Osteoblast (primary cell): Measurements from ENCODE around the gene ZNF41. TPM values are rescaled to one million over a fixed set of nuclear protein-coding genes. Genes with fewer than 3 reads are reported as not detected.
A peak's percentile ranks its signal among the peaks of the same experiment; 100 is the strongest.
"Not testable (repeated sequence)": the region's sequence is repeated elsewhere in the genome, so short reads cannot be mapped to it uniquely, and the experiment has no call there.

Experiments used
- DNase-seq: peaks from one replicate; pipeline ENCODE4 v3.0.0; 2011; ENCODE audit warnings: low spot score, mixed read lengths; ENCODE audit not compliant: insufficient read length; ENCODE audit errors: missing footprints
- H2AFZ ChIP-seq: 2 replicates; pipeline ENCODE4 v1.6.0; 2011; ENCODE audit warnings: mild to moderate bottlenecking, low read length
- H3K27ac ChIP-seq: 2 replicates; pipeline ENCODE4 v1.5.1; 2011; ENCODE audit warnings: mild to moderate bottlenecking, low read depth, low read length, moderate library complexity
- H3K27me3 ChIP-seq: 2 replicates; pipeline ENCODE4 v1.6.0; 2012; ENCODE audit warnings: mild to moderate bottlenecking, control low read depth, inconsistent platforms, low read length, moderate library complexity; ENCODE audit not compliant: insufficient read depth
- H3K36me3 ChIP-seq: 2 replicates; pipeline ENCODE4 v1.5.1; 2011; ENCODE audit warnings: mild to moderate bottlenecking, low read length, control low read depth, moderate library complexity; ENCODE audit not compliant: insufficient read depth
- H3K4me1 ChIP-seq: 2 replicates; pipeline ENCODE4 v1.5.1; 2011; ENCODE audit warnings: mild to moderate bottlenecking, low read length, control low read depth, moderate library complexity; ENCODE audit not compliant: insufficient read depth
- H3K4me2 ChIP-seq: 2 replicates; pipeline ENCODE4 v1.6.0; 2011; ENCODE audit warnings: mild to moderate bottlenecking, low read length; ENCODE audit not compliant: insufficient read depth
- H3K4me3 ChIP-seq: fragments of 200-600 bp; sonication (generic); 3 replicates; pipeline ENCODE4 v1.5.1; 2012; ENCODE audit warnings: mild to moderate bottlenecking, low read length, inconsistent platforms; ENCODE audit not compliant: insufficient read depth
- H3K79me2 ChIP-seq: 2 replicates; pipeline ENCODE4 v1.6.0; 2012; ENCODE audit warnings: mild to moderate bottlenecking, low read length, control low read depth, inconsistent platforms; ENCODE audit not compliant: insufficient read depth
- H3K9me3 ChIP-seq: 2 replicates; pipeline ENCODE4 v1.5.1; 2011; ENCODE audit warnings: low read depth, low read length, control low read depth
- H4K20me1 ChIP-seq: 2 replicates; pipeline ENCODE4 v1.6.0; 2012; ENCODE audit warnings: mild to moderate bottlenecking, low read length, control low read depth; ENCODE audit not compliant: insufficient read depth
- total RNA-seq: library from RNA; depleted of rRNA; stranded (reverse); fragments of >200 nt; gene quantifications from 2 replicates; pipeline ENCODE4 v1.2.3, GENCODE V29; 2012
- TF ChIP-seq, protein P1 (sequence below): IDR thresholded peaks from 2 replicates; pipeline ENCODE4 v1.5.1; 2011; ENCODE audit warnings: mild to moderate bottlenecking, low read depth, low read length, moderate library complexity; ENCODE audit errors: extremely low read depth

Gene ZNF41
- total RNA-seq, 1 donor, result 9.0 TPM

DNA sequence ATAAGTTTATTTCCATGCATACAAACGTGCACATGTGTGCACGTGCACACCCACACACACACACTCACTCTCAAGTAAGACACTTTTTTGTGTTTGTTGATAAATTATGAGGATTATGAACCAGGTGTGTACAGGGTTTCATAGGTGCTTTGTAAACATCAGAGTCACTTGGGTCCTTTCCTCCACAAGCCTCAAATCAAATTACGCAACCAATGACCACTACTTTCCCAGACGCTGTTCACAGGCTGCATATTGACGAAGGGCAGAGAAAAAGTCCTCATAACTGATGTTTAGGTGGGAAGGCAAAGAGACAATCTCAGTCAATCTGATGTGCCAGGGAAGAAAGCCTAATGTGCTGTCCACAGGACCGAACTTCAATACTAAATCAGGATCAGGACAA lies 29.4 kb upstream of the ZNF41 start:
- not testable (repeated sequence) for H3K27me3 ChIP-seq, DNase-seq, H3K79me2 ChIP-seq, H3K9me3 ChIP-seq, H3K4me1 ChIP-seq, H2AFZ ChIP-seq, H4K20me1 ChIP-seq, H3K4me3 ChIP-seq, H3K36me3 ChIP-seq, H3K4me2 ChIP-seq, H3K27ac ChIP-seq

GRCh38 chrX:47507153-47507867 lies 24.3 kb upstream of the ZNF41 start:
- H3K4me3 ChIP-seq, result no peak overlapping the region
- H4K20me1 ChIP-seq, result no peaks in the 10 kb centered on the region
- H3K36me3 ChIP-seq, result no peaks in the 10 kb centered on the region
- peaks cover 4% of the 10 kb centered on the region for H3K27me3 ChIP-seq
- H3K79me2 ChIP-seq, result no peaks in the 10 kb centered on the region
- H3K4me1 ChIP-seq, result peaks cover 7% of the 10 kb centered on the region
- H3K27ac ChIP-seq, result no peak overlapping the region
- DNase-seq, result no peak
- TF ChIP-seq, protein P1, sequence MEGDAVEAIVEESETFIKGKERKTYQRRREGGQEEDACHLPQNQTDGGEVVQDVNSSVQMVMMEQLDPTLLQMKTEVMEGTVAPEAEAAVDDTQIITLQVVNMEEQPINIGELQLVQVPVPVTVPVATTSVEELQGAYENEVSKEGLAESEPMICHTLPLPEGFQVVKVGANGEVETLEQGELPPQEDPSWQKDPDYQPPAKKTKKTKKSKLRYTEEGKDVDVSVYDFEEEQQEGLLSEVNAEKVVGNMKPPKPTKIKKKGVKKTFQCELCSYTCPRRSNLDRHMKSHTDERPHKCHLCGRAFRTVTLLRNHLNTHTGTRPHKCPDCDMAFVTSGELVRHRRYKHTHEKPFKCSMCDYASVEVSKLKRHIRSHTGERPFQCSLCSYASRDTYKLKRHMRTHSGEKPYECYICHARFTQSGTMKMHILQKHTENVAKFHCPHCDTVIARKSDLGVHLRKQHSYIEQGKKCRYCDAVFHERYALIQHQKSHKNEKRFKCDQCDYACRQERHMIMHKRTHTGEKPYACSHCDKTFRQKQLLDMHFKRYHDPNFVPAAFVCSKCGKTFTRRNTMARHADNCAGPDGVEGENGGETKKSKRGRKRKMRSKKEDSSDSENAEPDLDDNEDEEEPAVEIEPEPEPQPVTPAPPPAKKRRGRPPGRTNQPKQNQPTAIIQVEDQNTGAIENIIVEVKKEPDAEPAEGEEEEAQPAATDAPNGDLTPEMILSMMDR, result no peak
- H3K9me3 ChIP-seq, result no peaks in the 10 kb centered on the region
- H3K4me2 ChIP-seq, result no peak overlapping the region
- H2AFZ ChIP-seq, result no peak overlapping the region

DNA sequence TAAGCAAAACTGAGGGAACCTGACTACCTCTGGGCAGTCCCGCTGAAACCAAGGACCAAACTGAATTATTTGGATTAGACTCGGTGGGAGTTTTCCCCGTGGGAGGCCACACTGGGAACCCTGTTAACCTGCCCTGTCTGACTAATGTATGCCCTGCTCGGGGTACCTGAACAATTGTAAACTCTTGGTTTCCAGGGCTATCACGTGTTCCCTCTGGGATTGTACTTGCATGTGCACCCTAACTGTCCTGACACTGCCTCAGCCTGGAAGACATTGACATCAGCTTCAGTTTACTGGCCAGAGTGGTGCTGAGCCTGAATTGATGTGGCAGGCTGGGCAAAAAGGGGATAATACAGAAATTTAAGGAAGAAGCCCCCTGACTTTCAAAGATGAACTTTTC lies 20.1 kb upstream of the ZNF41 start:
- Histone ChIP-seq H2AFZ (no peak overlapping the region), H3K4me2 (peak overlapping the region; percentile 15), H3K27me3 (peaks cover 7% of the 10 kb centered on the region), H3K36me3 (no peaks in the 10 kb centered on the region), H3K4me3 (no peak overlapping the region), H4K20me1 (no peaks in the 10 kb centered on the region), H3K9me3 (no peaks in the 10 kb centered on the region), H3K27ac (peak overlapping the region; percentile 46), H3K79me2 (no peaks in the 10 kb centered on the region), H3K4me1 (peaks cover 25% of the 10 kb centered on the region)
- TF ChIP-seq, protein P1, result no peak
- no peak for DNase-seq

DNA sequence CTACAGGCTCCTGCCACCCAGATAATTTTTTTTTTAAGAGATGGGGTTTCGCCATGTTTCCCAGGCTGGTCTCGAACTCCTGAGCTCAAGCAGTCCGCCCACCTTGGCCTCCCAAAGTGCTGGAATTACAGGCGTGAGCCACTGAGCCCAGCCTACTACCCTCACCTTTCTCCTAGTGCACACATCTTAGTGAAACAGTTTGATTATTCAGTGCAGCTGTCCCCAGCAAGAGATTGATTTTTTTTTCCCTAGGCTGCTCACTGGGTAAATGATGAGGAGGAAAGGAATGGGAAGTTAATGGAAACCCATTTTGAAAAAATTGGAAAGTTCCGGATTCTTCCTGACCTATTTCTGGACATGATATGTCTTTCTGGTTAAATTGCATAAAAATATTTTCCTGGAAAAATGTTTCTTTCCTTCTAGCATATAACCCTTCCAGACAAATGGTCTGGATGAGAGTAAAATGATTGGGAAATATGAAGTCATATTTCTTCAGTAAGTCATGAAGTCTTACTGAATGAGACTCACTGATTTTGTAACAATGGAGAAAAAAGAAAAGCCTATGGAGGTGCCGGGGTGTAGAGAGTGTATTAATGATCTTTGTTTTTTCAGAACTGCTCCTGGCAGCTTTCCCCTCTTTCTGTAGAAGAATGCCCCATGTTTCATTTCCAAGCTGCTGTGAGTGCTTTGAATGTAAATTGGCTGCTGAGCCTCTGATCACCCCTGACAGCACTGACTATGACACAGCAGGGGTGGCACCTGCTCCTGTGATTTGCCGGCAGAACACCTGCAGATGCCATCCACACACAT lies 19.5 kb upstream of the ZNF41 start:
- no peak overlapping the region for H2AFZ ChIP-seq
- H3K4me1 ChIP-seq, result peaks cover 25% of the 10 kb centered on the region
- TF ChIP-seq, protein P1, result no peak
- no peaks in the 10 kb centered on the region for H3K9me3 ChIP-seq
- peak overlapping the region; percentile 58 for H3K27ac ChIP-seq
- peaks cover 7% of the 10 kb centered on the region for H3K27me3 ChIP-seq
- peak overlapping the region; percentile 15 for H3K4me2 ChIP-seq
- DNase-seq, result peak; percentile 69
- H3K36me3 ChIP-seq, result no peaks in the 10 kb centered on the region
- no peaks in the 10 kb centered on the region for H4K20me1 ChIP-seq
- no peaks in the 10 kb centered on the region for H3K79me2 ChIP-seq
- no peak overlapping the region for H3K4me3 ChIP-seq
